HepG2 (cell line): Measurements from ENCODE around the gene JUND. TPM values are rescaled to one million over a fixed set of nuclear protein-coding genes. Genes with fewer than 3 reads are reported as not detected.
A peak's percentile ranks its signal among the peaks of the same experiment; 100 is the strongest.

Experiments
- AHDC1 ChIP-seq: sonication (generic); formaldehyde crosslinking; IDR thresholded peaks from 2 replicates; pipeline ENCODE4 v1.5.1; 2020; ENCODE audit warnings: mild to moderate bottlenecking, missing genetic modification reagents, borderline replicate concordance
- DRAP1 ChIP-seq: IDR thresholded peaks from 2 replicates; pipeline ENCODE4 v1.6.1; 2016; ENCODE audit warnings: missing genetic modification reagents, missing compliant biosample characterization
- HMGXB4 ChIP-seq, 2 experiments: sonication (generic) in 1 of 2; formaldehyde crosslinking in 1 of 2; IDR thresholded peaks; 2 replicates each; pipeline versions ENCODE4 v1.4.0 to v1.6.1; 2018 to 2020; ENCODE audit warnings: missing genetic modification reagents in 2 of 2, borderline replicate concordance in 1 of 2, low read depth in 1 of 2, mild to moderate bottlenecking in 1 of 2, missing biosample characterization in 1 of 2
- HNF1B ChIP-seq: sonication (generic); formaldehyde crosslinking; IDR thresholded peaks from 2 replicates; pipeline ENCODE4 v1.5.1; 2020; ENCODE audit warnings: mild to moderate bottlenecking, moderate library complexity, missing genetic modification reagents
- MAX ChIP-seq: IDR thresholded peaks from 2 replicates; pipeline ENCODE4 v1.6.1; 2012; ENCODE audit warnings: inconsistent platforms
- MYC ChIP-seq: sonication (generic); formaldehyde crosslinking; IDR thresholded peaks from 2 replicates; pipeline ENCODE4 v1.9.0; 2021; ENCODE audit warnings: missing genetic modification reagents, borderline replicate concordance
- RXRA ChIP-seq: sonication (generic); formaldehyde crosslinking; IDR thresholded peaks from 2 replicates; pipeline ENCODE4 v1.5.1; 2020; ENCODE audit warnings: missing genetic modification reagents
- UBTF ChIP-seq: sonication (generic); formaldehyde crosslinking; IDR thresholded peaks from 2 replicates; pipeline ENCODE4 v1.4.0; 2020; ENCODE audit warnings: mild to moderate bottlenecking, missing genetic modification reagents
- ZBTB2 ChIP-seq: sonication (generic); formaldehyde crosslinking; IDR thresholded peaks from 2 replicates; pipeline ENCODE4 v1.8.0; 2022; ENCODE audit warnings: low read depth, missing genetic modification reagents
- ZNF264 ChIP-seq: sonication (generic); formaldehyde crosslinking; IDR thresholded peaks from 2 replicates; pipeline ENCODE4 v1.4.0; 2020; ENCODE audit warnings: missing genetic modification reagents
- ZNF501 ChIP-seq: sonication (generic); formaldehyde crosslinking; IDR thresholded peaks from 2 replicates; pipeline ENCODE4 v1.5.1; 2020; ENCODE audit warnings: mild to moderate bottlenecking, moderate library complexity, missing genetic modification reagents
- ZNF572 ChIP-seq: sonication (generic); formaldehyde crosslinking; IDR thresholded peaks from 2 replicates; pipeline ENCODE4 v1.5.1; 2020; ENCODE audit warnings: mild to moderate bottlenecking, missing genetic modification reagents
- polyA plus RNA-seq, 8 experiments: library from polyadenylated mRNA; depleted of rRNA in 3 of 8; stranded (reverse) in 7 of 8; unstranded in 1 of 8; fragments of >200 nt; fragmentation: Illumina TruSeq in 4 of 8; extraction: Trizol in 4 of 8; gene quantifications; 2 replicates each; pipeline versions ENCODE4 v1.2.1 to v1.2.3, GENCODE V29; 2011 to 2016; ENCODE audit warnings: low read depth in 4 of 8, missing spikeins in 1 of 8, mixed read lengths in 1 of 8; ENCODE audit not compliant: insufficient read depth in 1 of 8
- total RNA-seq, 5 experiments: library from RNA; depleted of rRNA; stranded (reverse); fragments of >200 nt; fragmentation: Illumina TruSeq; extraction: Trizol; gene quantifications; 2 replicates each; pipeline ENCODE4 v1.2.3, GENCODE V29; 2016; ENCODE audit warnings: low read depth in 1 of 5

Gene JUND
- total and polyA plus RNA-seq, 2 of the 13 experiments (the other 11 are each of a cell fraction or from before 2014, with no cell fraction given) = 41.2 to 59.8 TPM

- no peak for TF ChIP-seq AHDC1 (CRISPR knock-in tag)
- peak; percentile 9; the same call in 1 of the 2 replicates for TF ChIP-seq MAX
- TF ChIP-seq ZNF501 (CRISPR knock-in tag) = 0 out of 2 replicates have a peak, but pooled peaks have one; percentile 34
- 0 out of 2 replicates have a peak, but pooled peaks have one; percentile 31 for TF ChIP-seq HNF1B (CRISPR knock-in tag)
- peak in 1 of 2 experiments; percentile 27; a peak in 1 of 4 replicates for TF ChIP-seq HMGXB4 (CRISPR knock-in tag; IDR thresholded peaks at IDR 0.05; ENCODE audit: borderline replicate concordance in 1 of 2, low read depth in 1 of 2)
- peak; percentile 46; the same call in 1 of the 2 replicates for TF ChIP-seq UBTF (CRISPR knock-in tag)
- peak; percentile 49; the same call in 1 of the 2 replicates for TF ChIP-seq DRAP1 (CRISPR knock-in tag)
- TF ChIP-seq MYC (CRISPR knock-in tag) = 0 out of 2 replicates have a peak, but pooled peaks have one; percentile 20
- peak; percentile 60; the same call in 1 of the 2 replicates for TF ChIP-seq ZNF264 (CRISPR knock-in tag)
- peak; percentile 12; the same call in 1 of the 2 replicates for TF ChIP-seq RXRA (CRISPR knock-in tag)
- TF ChIP-seq ZBTB2 = peak; percentile 30; the same call in 1 of the 2 replicates
- 0 out of 2 replicates have a peak, but pooled peaks have one; percentile 17 for TF ChIP-seq ZNF572 (CRISPR knock-in tag)
Observed at GRCh38 chr19:18292810-18293641, 11.6 kb upstream of the JUND start (continued).
